DND-41 (cell line): ENCODE data around the gene QRFPR.

ENCODE experiments used
- ATAC-seq: fragments of 200-7000 bp; cut with Tn5 transposase; 3 replicates; pipeline ENCODE4 v1.9.1; 2021; ENCODE audit warnings: low read depth; ENCODE audit not compliant: insufficient read depth
- DNase-seq: peaks from one replicate; pipeline ENCODE4 v3.0.0-alpha.2; 2020
- H2AFZ ChIP-seq: 2 replicates; pipeline ENCODE4 v1.6.0; 2012; ENCODE audit warnings: low read depth, low read length
- H3K27ac ChIP-seq: 2 replicates; pipeline ENCODE4 v1.5.1; 2012; ENCODE audit warnings: low read length, inconsistent platforms
- H3K27me3 ChIP-seq: fragments of 200-600 bp; sonication (generic); 2 replicates; pipeline ENCODE4 v1.6.0; 2012; ENCODE audit warnings: low read length, mild to moderate bottlenecking, inconsistent platforms; ENCODE audit not compliant: insufficient read depth, poor library complexity
- H3K36me3 ChIP-seq: 2 replicates; pipeline ENCODE4 v1.5.1; 2012; ENCODE audit warnings: low read length, inconsistent platforms; ENCODE audit not compliant: insufficient read depth
- H3K4me1 ChIP-seq: 2 replicates; pipeline ENCODE4 v1.5.1; 2012; ENCODE audit warnings: mild to moderate bottlenecking, low read length; ENCODE audit not compliant: insufficient read depth
- H3K4me2 ChIP-seq: 2 replicates; pipeline ENCODE4 v1.6.0; 2012; ENCODE audit warnings: mild to moderate bottlenecking, moderate library complexity, low read length, inconsistent platforms; ENCODE audit not compliant: insufficient read depth
- H3K4me3 ChIP-seq, 2 experiments: fragments of 200-600 bp in 1 of 2; shearing (Covaris generic) in 1 of 2; 2 replicates each; pipeline ENCODE4 v1.5.1; 2012 to 2016; ENCODE audit warnings: inconsistent platforms in 2 of 2, low read length in 2 of 2, mild to moderate bottlenecking in 2 of 2, low read depth in 1 of 2, moderate library complexity in 1 of 2
- H3K79me2 ChIP-seq: 2 replicates; pipeline ENCODE4 v1.6.0; 2012; ENCODE audit warnings: low read length, inconsistent platforms; ENCODE audit not compliant: insufficient read depth
- H3K9ac ChIP-seq: 2 replicates; pipeline ENCODE4 v1.6.0; 2012; ENCODE audit warnings: low read depth, mild to moderate bottlenecking, inconsistent platforms, low read length, moderate library complexity
- H3K9me3 ChIP-seq: 2 replicates; pipeline ENCODE4 v1.5.1; 2012; ENCODE audit warnings: low read length, moderate library complexity, mild to moderate bottlenecking, inconsistent platforms; ENCODE audit not compliant: insufficient read depth, severe bottlenecking
- H4K20me1 ChIP-seq: 2 replicates; pipeline ENCODE4 v1.6.0; 2012; ENCODE audit warnings: low read length; ENCODE audit not compliant: insufficient read depth
- EZH2 ChIP-seq: IDR thresholded peaks from 3 replicates; pipeline ENCODE4 v1.6.1; 2012; ENCODE audit warnings: borderline replicate concordance, low read depth, mild to moderate bottlenecking, moderate library complexity, low read length, inconsistent platforms; ENCODE audit not compliant: severe bottlenecking
- TF ChIP-seq, protein P1 (sequence below): IDR thresholded peaks from 2 replicates; pipeline ENCODE4 v1.5.1; 2012; ENCODE audit warnings: borderline replicate concordance, low read length, moderate library complexity, mild to moderate bottlenecking; ENCODE audit not compliant: poor library complexity, severe bottlenecking; ENCODE audit errors: extremely low read depth

The QRFPR gene

GRCh38 chr4:121392426-121393086, 11.7 kb upstream of the QRFPR start:
- no peak for ATAC-seq
- Histone ChIP-seq H3K79me2 (no peaks in the 10 kb centered on the region), H3K36me3 (no peaks in the 10 kb centered on the region), H3K9me3 (no peaks in the 10 kb centered on the region), H4K20me1 (no peaks in the 10 kb centered on the region), H3K4me3 (no peak overlapping the region), H3K27me3 (no peaks in the 10 kb centered on the region), H3K4me1 (no peaks in the 10 kb centered on the region), H3K9ac (no peak overlapping the region), H3K4me2 (no peak overlapping the region), H2AFZ (no peak overlapping the region), H3K27ac (no peak overlapping the region)
- no peak for DNase-seq
- TF ChIP-seq EZH2, result no peak
- TF ChIP-seq, protein P1, sequence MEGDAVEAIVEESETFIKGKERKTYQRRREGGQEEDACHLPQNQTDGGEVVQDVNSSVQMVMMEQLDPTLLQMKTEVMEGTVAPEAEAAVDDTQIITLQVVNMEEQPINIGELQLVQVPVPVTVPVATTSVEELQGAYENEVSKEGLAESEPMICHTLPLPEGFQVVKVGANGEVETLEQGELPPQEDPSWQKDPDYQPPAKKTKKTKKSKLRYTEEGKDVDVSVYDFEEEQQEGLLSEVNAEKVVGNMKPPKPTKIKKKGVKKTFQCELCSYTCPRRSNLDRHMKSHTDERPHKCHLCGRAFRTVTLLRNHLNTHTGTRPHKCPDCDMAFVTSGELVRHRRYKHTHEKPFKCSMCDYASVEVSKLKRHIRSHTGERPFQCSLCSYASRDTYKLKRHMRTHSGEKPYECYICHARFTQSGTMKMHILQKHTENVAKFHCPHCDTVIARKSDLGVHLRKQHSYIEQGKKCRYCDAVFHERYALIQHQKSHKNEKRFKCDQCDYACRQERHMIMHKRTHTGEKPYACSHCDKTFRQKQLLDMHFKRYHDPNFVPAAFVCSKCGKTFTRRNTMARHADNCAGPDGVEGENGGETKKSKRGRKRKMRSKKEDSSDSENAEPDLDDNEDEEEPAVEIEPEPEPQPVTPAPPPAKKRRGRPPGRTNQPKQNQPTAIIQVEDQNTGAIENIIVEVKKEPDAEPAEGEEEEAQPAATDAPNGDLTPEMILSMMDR, result no peak

- no peak overlapping the region for H3K4me2 ChIP-seq
- DNase-seq, result no peak
- no peak overlapping the region for H2AFZ ChIP-seq
- no peak overlapping the region for H3K9ac ChIP-seq
- no peaks in the 10 kb centered on the region for H3K36me3 ChIP-seq
- peaks cover 3% of the 10 kb centered on the region for H3K27me3 ChIP-seq
- H3K27ac ChIP-seq, result no peak overlapping the region
- ATAC-seq, result no peak
- H4K20me1 ChIP-seq, result no peaks in the 10 kb centered on the region
- H3K79me2 ChIP-seq, result no peaks in the 10 kb centered on the region
- no peak overlapping the region for H3K4me3 ChIP-seq
- TF ChIP-seq, protein P1, result no peak
- no peak for TF ChIP-seq EZH2
- no peaks in the 10 kb centered on the region for H3K9me3 ChIP-seq
- no peaks in the 10 kb centered on the region for H3K4me1 ChIP-seq
These were observed 9.5 kb upstream of the QRFPR start for GRCh38 chr4:121390335-121390734.

- no peak for ATAC-seq
- H3K9me3 ChIP-seq, result no peaks in the 10 kb centered on the region
- H3K79me2 ChIP-seq, result no peaks in the 10 kb centered on the region
- H4K20me1 ChIP-seq, result no peaks in the 10 kb centered on the region
- no peak for DNase-seq
- H2AFZ ChIP-seq, result no peak overlapping the region
- no peak overlapping the region for H3K9ac ChIP-seq
- no peaks in the 10 kb centered on the region for H3K4me1 ChIP-seq
- no peak overlapping the region for H3K27ac ChIP-seq
- H3K4me2 ChIP-seq, result no peak overlapping the region
- H3K4me3 ChIP-seq, result no peak overlapping the region
- no peaks in the 10 kb centered on the region for H3K36me3 ChIP-seq
- no peaks in the 10 kb centered on the region for H3K27me3 ChIP-seq
- TF ChIP-seq, protein P1, result no peak
- no peak for TF ChIP-seq EZH2
These were observed 1.5 kb downstream of the QRFPR start for GRCh38 chr4:121379276-121379675.

- no peak overlapping the region for H3K4me2 ChIP-seq
- H3K9ac ChIP-seq, result no peak overlapping the region
- no peak for DNase-seq
- H3K9me3 ChIP-seq, result no peaks in the 10 kb centered on the region
- H3K27me3 ChIP-seq, result no peaks in the 10 kb centered on the region
- no peaks in the 10 kb centered on the region for H3K4me1 ChIP-seq
- TF ChIP-seq, protein P1, result no peak
- no peak for TF ChIP-seq EZH2
- no peak for ATAC-seq
- no peak overlapping the region for H3K4me3 ChIP-seq
- no peaks in the 10 kb centered on the region for H4K20me1 ChIP-seq
- H3K79me2 ChIP-seq, result no peaks in the 10 kb centered on the region
- H3K27ac ChIP-seq, result no peak overlapping the region
- no peaks in the 10 kb centered on the region for H3K36me3 ChIP-seq
- no peak overlapping the region for H2AFZ ChIP-seq
These were observed 3.7 kb downstream of the QRFPR start for GRCh38 chr4:121377076-121377475.
